Vagina (tissue), 2 donors: ENCODE data around the gene MARCHF3.

Source experiments
- POLR2AphosphoS5 ChIP-seq, 2 donors: sonication (generic); formaldehyde crosslinking; IDR thresholded peaks; one replicate each; pipeline ENCODE4 v1.9.0; 2017; ENCODE audit warnings: antibody characterized with exemption in 2 of 2, mild to moderate bottlenecking in 2 of 2, low read depth in 1 of 2; ENCODE audit not compliant: insufficient read depth in 1 of 2
- TF ChIP-seq, protein P1 (sequence below), 3 experiments: fragments of 450-650 bp in 2 of 3; fragments of 200-600 bp in 1 of 3; sonication (generic) in 1 of 3; IDR thresholded peaks; one replicate each; pipeline ENCODE4 v1.5.1; 2017 to 2019; ENCODE audit warnings: antibody characterized with exemption in 3 of 3, mild to moderate bottlenecking in 2 of 3, moderate library complexity in 2 of 3

- TF ChIP-seq, protein P1, sequence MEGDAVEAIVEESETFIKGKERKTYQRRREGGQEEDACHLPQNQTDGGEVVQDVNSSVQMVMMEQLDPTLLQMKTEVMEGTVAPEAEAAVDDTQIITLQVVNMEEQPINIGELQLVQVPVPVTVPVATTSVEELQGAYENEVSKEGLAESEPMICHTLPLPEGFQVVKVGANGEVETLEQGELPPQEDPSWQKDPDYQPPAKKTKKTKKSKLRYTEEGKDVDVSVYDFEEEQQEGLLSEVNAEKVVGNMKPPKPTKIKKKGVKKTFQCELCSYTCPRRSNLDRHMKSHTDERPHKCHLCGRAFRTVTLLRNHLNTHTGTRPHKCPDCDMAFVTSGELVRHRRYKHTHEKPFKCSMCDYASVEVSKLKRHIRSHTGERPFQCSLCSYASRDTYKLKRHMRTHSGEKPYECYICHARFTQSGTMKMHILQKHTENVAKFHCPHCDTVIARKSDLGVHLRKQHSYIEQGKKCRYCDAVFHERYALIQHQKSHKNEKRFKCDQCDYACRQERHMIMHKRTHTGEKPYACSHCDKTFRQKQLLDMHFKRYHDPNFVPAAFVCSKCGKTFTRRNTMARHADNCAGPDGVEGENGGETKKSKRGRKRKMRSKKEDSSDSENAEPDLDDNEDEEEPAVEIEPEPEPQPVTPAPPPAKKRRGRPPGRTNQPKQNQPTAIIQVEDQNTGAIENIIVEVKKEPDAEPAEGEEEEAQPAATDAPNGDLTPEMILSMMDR (IDR thresholded peaks at IDR 0.05), result no peak
- no peak for TF ChIP-seq POLR2AphosphoS5 (IDR thresholded peaks at IDR 0.05; ENCODE audit: insufficient read depth in 1 of 2, low read depth in 1 of 2)
Observed at GRCh38 chr5:126900796-126901195, 129.6 kb downstream of the MARCHF3 start.
